Measurements from ENCODE around the gene EGFLAM. TPM values are rescaled to one million over a fixed set of nuclear protein-coding genes. Genes with fewer than 3 reads are reported as not detected.

EGFLAM gene
- total RNA-seq, 1 experiment from 2014 or later = 0.33 TPM

DNA sequence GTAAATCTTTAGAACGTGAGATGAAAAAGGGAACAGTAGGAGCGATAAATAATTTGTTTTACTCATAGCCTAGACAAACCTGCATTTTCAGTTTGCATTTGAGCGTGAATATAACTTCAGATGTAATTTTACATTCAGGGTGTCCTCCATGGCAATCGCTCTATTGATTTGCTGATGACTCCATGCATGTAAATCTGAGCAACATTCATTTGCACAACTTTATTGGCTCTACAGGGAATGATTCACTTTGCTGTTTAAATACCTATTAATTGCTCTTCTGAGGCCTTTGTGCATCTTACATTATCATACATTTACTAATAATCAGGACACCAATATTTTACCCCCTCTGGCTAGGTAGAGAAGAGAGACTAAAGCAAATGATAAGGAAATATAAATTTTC, 122.2 kb downstream of the EGFLAM start:
- Histone ChIP-seq H3K9me3 (ENCODE audit: control insufficient read depth, low read depth, low read length) (no peaks in the 10 kb centered on the region), H3K56ac (ENCODE audit: insufficient read length, low read depth, low read length) (no peak overlapping the region), H2BK120ac (ENCODE audit: low read depth, low read length, poor library complexity, severe bottlenecking) (no peak overlapping the region), H3K27me3 (ENCODE audit: insufficient read depth, low read length) (peaks cover 2% of the 10 kb centered on the region; the same call in 1 of the 2 replicates), H3K79me2 (ENCODE audit: insufficient read depth, low read length) (no peaks in the 10 kb centered on the region), H2BK15ac (ENCODE audit: low read depth, low read length) (no peak overlapping the region), H3K4me2 (ENCODE audit: insufficient read depth, insufficient read length, low read length) (no peak overlapping the region), H3K14ac (ENCODE audit: insufficient read depth, low read length) (no peak overlapping the region), H2AFZ (ENCODE audit: low read length) (no peak overlapping the region), H4K8ac (replicated peaks; ENCODE audit: insufficient read length, low read depth, low read length) (no peak overlapping the region), H2BK12ac (ENCODE audit: insufficient read length, low read depth, low read length) (no peak overlapping the region), H3K4ac (ENCODE audit: low read depth, low read length) (no peak overlapping the region), H3K9ac (ENCODE audit: extremely low read depth, insufficient read length, low read length) (no peak overlapping the region), H4K5ac (ENCODE audit: insufficient read length, low read depth, low read length) (no peak overlapping the region), H3K4me1 (ENCODE audit: insufficient read depth, low read length) (peaks cover 10% of the 10 kb centered on the region; the same call in 1 of the 2 replicates), H3K23me2 (ENCODE audit: insufficient read length, low read depth, low read length, poor library complexity, severe bottlenecking) (no peaks in the 10 kb centered on the region), H3K23ac (ENCODE audit: insufficient read length, low read depth, low read length) (no peak overlapping the region), H3K18ac (ENCODE audit: insufficient read length, low read depth, low read length) (no peak overlapping the region), H2BK20ac (ENCODE audit: low read depth, low read length, poor library complexity, severe bottlenecking) (no peak overlapping the region), H3T11ph (ENCODE audit: low read length) (no peak overlapping the region), H4K91ac (ENCODE audit: insufficient read length, low read depth, low read length) (no peak overlapping the region), H2BK5ac (ENCODE audit: insufficient read length, low read length) (no peak overlapping the region), H3K27ac (ENCODE audit: insufficient read length, low read depth, low read length) (no peak overlapping the region), H3K79me1 (ENCODE audit: insufficient read depth, low read depth, low read length, poor library complexity, severe bottlenecking) (no peaks in the 10 kb centered on the region), H4K20me1 (ENCODE audit: control insufficient read depth, insufficient read depth, insufficient read length) (no peaks in the 10 kb centered on the region), H2AK5ac (ENCODE audit: insufficient read length, low read length) (no peak overlapping the region)
- H3K4me3 Mint-ChIP-seq = peak overlapping the region in 1 of 2 experiments; percentile 17; a peak in 2 of 5 replicates
- no CpG with 5 or more reads among the region's 4 CpGs for WGBS (ENCODE audit: extremely low coverage, insufficient read length, low lambda C conversion rate)
- H3K27me3 Mint-ChIP-seq (ENCODE audit: low read depth) = peaks cover 7% of the 10 kb centered on the region
- no peak for DNase-seq
- TF ChIP-seq, protein P1, sequence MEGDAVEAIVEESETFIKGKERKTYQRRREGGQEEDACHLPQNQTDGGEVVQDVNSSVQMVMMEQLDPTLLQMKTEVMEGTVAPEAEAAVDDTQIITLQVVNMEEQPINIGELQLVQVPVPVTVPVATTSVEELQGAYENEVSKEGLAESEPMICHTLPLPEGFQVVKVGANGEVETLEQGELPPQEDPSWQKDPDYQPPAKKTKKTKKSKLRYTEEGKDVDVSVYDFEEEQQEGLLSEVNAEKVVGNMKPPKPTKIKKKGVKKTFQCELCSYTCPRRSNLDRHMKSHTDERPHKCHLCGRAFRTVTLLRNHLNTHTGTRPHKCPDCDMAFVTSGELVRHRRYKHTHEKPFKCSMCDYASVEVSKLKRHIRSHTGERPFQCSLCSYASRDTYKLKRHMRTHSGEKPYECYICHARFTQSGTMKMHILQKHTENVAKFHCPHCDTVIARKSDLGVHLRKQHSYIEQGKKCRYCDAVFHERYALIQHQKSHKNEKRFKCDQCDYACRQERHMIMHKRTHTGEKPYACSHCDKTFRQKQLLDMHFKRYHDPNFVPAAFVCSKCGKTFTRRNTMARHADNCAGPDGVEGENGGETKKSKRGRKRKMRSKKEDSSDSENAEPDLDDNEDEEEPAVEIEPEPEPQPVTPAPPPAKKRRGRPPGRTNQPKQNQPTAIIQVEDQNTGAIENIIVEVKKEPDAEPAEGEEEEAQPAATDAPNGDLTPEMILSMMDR (conservative IDR thresholded peaks at IDR 0.05) = no peak
- H3K4me1 Mint-ChIP-seq = peaks cover 36 to 54% of the 10 kb centered on the region in 2 experiments
- H3K27ac Mint-ChIP-seq = peak overlapping the region in 2 of 3 experiments; percentile 54 to 55; a peak in 2 of 7 replicates
- no peaks in the 10 kb centered on the region for H3K36me3 Mint-ChIP-seq (ENCODE audit: insufficient read depth in 1 of 3, low read depth in 3 of 3)
- no peaks in the 10 kb centered on the region; a peak in 1 of 5 replicates for H3K9me3 Mint-ChIP-seq
